Measurements from ENCODE around the gene C1orf21. TPM values are rescaled to one million over a fixed set of nuclear protein-coding genes. Genes with fewer than 3 reads are reported as not detected.

C1orf21 gene
- total RNA-seq, 4 donors from 2014 or later: 36.3 to 115 (median 79.4) TPM

DNA sequence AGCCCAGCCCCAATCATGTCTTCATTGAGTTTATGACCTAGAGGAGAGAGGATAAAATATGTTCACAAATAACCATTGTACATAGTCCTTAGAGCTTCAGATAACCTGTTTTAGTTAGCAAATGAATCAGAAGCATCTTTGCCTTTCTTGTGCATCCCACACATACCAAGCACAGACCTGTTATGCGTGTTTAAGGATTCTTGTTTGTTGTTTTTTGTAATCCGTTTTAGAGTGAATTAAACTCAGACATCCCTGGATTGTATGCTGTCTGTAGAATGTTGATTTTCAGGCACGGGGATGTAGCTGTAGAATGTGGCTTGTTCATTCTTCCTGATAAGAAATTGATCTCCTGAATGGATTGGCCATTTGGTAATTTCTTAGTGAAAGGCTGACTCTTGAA, 232.0 kb downstream of the C1orf21 start:
- peaks cover 0 to 7% (median 0%) of the 10 kb centered on the region in 4 donors for H3K4me1 ChIP-seq
- peaks cover 0 to 11% (median 0%) of the 10 kb centered on the region in 3 donors for H3K36me3 ChIP-seq
- no peak overlapping the region for H3K27ac ChIP-seq
- no peak for DNase-seq
- H3K9me3 ChIP-seq: no peaks in the 10 kb centered on the region
- H3K4me3 ChIP-seq: no peak overlapping the region
- TF ChIP-seq, protein P1, sequence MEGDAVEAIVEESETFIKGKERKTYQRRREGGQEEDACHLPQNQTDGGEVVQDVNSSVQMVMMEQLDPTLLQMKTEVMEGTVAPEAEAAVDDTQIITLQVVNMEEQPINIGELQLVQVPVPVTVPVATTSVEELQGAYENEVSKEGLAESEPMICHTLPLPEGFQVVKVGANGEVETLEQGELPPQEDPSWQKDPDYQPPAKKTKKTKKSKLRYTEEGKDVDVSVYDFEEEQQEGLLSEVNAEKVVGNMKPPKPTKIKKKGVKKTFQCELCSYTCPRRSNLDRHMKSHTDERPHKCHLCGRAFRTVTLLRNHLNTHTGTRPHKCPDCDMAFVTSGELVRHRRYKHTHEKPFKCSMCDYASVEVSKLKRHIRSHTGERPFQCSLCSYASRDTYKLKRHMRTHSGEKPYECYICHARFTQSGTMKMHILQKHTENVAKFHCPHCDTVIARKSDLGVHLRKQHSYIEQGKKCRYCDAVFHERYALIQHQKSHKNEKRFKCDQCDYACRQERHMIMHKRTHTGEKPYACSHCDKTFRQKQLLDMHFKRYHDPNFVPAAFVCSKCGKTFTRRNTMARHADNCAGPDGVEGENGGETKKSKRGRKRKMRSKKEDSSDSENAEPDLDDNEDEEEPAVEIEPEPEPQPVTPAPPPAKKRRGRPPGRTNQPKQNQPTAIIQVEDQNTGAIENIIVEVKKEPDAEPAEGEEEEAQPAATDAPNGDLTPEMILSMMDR (IDR thresholded peaks at IDR 0.05): no peak
- no peak for TF ChIP-seq POLR2A (IDR thresholded peaks at IDR 0.05)
- no peaks in the 10 kb centered on the region for H3K27me3 ChIP-seq

DNA sequence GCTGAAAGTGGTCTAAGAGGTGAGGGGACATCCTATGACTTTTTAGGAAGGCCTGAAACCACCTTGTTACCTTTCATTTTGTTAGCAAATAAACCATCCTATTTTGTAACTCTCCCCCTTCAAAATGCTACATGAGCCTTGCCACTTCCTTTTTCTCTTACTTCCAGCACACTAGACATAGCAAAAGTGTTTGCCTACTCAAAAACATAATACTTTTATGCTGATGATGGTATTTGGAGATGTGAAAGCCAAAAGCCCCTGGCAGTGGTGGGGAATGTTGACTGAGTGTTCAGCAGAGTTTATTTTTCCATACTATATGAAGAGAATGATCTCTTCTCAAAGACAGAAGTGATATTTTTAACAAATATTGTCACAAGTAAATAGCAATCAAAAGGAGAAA, 233.6 kb downstream of the C1orf21 start:
- Histone ChIP-seq H3K27ac (peak overlapping the region; percentile 3 to 85 (median 70)), H3K4me3 (no peak overlapping the region)
- DNase-seq: no peak

DNA sequence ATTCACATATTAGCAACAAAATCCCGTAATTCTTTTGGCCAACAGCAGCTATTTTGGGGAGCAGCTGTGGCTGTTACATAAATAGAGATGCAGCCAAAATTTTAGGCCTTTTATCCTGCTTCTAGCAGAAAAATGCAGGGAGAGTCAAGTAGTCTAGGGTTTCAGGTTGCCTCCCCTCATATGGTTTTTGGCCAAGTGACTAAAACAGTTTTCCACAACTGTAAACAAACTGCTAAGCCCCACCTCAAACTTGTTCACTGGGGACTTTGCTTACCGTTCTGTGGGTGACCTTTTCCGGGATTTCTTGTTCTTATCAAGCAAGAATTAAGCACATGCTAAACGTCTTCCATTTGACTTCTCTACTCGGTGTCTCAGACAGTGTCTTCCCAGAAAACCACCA, 234.4 kb downstream of the C1orf21 start:
- Histone ChIP-seq H3K4me1 (peaks cover 0 to 12% (median 0%) of the 10 kb centered on the region in 4 donors), H3K9me3 (no peaks in the 10 kb centered on the region), H3K4me3 (no peak overlapping the region), H3K27ac (peak overlapping the region; percentile 25 to 85 (median 70)), H3K27me3 (no peaks in the 10 kb centered on the region), H3K36me3 (peaks cover 0 to 11% (median 0%) of the 10 kb centered on the region in 3 donors)
- TF ChIP-seq, protein P1 (IDR thresholded peaks at IDR 0.05): no peak
- no peak for TF ChIP-seq POLR2A (IDR thresholded peaks at IDR 0.05)
- DNase-seq: no peak

More for the DNA sequence above, 233.6 kb downstream of the C1orf21 start:
- TF ChIP-seq POLR2A (IDR thresholded peaks at IDR 0.05): no peak
- TF ChIP-seq, protein P1 (IDR thresholded peaks at IDR 0.05): no peak
- peaks cover 0 to 11% (median 0%) of the 10 kb centered on the region in 3 donors for H3K36me3 ChIP-seq
- no peaks in the 10 kb centered on the region for H3K27me3 ChIP-seq
- H3K4me1 ChIP-seq: peaks cover 0 to 7% (median 0%) of the 10 kb centered on the region in 4 donors
- H3K9me3 ChIP-seq: no peaks in the 10 kb centered on the region

DNA sequence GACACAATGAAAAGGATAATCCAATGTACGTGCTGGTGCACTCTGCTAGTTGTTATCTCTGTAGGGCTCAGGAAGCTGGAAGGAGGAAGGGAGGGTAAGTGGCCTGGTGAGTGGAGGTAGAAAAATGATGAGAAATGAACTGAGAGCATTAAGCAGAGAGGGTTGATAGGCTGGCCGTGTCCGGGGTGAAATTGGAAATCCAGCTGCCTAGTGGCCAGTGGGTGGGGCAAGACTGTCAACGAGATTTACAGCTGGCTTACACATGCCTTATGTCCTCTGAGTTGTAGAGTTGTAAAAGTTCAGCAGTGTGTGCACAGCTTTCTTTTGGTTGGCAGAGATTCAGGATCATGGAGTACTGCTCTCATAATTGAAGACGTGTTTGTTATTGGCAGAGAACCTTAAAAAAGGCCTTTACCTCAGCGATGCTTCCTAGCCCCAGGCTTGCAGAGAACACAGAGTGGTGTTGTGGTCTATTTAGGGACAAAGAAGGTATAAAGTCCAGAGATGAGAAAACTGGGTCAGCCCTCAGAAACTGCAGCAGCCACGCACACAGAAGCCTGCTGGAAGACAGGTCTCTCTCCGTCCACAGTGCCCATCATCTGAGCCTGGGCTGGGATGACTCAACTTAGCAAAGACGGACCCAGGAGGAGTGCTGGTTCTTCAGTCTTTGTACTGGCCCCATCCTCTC, 235.5 kb downstream of the C1orf21 start:
- Histone ChIP-seq H3K9me3 (no peaks in the 10 kb centered on the region), H3K36me3 (peaks cover 0 to 11% (median 0%) of the 10 kb centered on the region in 3 donors), H3K27ac (peak overlapping the region; percentile 43 to 85 (median 70)), H3K4me1 (peaks cover 0 to 20% (median 0%) of the 10 kb centered on the region in 4 donors), H3K4me3 (no peak overlapping the region), H3K27me3 (no peaks in the 10 kb centered on the region)
- no peak for TF ChIP-seq POLR2A (IDR thresholded peaks at IDR 0.05)
- TF ChIP-seq, protein P1 (IDR thresholded peaks at IDR 0.05): peak in 1 of 6 experiments; percentile 13
- DNase-seq: peak; percentile 22 to 84 (median 76)

DNA sequence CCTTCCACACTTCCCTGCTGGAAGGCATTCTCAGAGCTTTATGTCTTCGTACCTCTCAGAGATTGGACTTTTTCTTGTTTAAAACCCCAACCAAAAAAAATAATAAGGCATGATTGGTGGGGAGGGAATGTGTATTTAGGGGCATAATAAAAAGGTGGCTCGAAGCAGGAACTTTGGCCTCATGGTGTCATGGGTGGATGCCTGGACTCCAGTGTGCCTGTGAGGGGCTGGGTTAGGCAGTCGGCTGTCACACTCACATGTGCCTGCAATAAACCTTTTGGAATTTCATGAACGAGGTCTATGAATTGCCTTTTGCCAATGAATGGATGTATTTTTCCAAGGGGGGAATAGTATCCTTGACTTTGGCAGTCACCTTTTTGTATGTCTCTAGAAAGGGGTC, 236.6 kb downstream of the C1orf21 start:
- H3K9me3 ChIP-seq: no peaks in the 10 kb centered on the region
- TF ChIP-seq POLR2A (IDR thresholded peaks at IDR 0.05): no peak
- TF ChIP-seq, protein P1 (IDR thresholded peaks at IDR 0.05): no peak
- H3K4me1 ChIP-seq: peaks cover 0 to 20% (median 0%) of the 10 kb centered on the region in 4 donors
- H3K27me3 ChIP-seq: no peaks in the 10 kb centered on the region
- DNase-seq: no peak
- no peak overlapping the region for H3K4me3 ChIP-seq
- H3K27ac ChIP-seq: peak overlapping the region; percentile 43 to 85 (median 70)
- peaks cover 0 to 11% (median 0%) of the 10 kb centered on the region in 3 donors for H3K36me3 ChIP-seq

All from Peyer's patch (tissue), 4 donors.